Measurements from ENCODE around the gene CSF3R. TPM values are rescaled to one million over a fixed set of nuclear protein-coding genes. Genes with fewer than 3 reads are reported as not detected.

CSF3R gene
- total RNA-seq, 2 experiments from 2014 or later, result 3.7 to 4.1 TPM

DNA sequence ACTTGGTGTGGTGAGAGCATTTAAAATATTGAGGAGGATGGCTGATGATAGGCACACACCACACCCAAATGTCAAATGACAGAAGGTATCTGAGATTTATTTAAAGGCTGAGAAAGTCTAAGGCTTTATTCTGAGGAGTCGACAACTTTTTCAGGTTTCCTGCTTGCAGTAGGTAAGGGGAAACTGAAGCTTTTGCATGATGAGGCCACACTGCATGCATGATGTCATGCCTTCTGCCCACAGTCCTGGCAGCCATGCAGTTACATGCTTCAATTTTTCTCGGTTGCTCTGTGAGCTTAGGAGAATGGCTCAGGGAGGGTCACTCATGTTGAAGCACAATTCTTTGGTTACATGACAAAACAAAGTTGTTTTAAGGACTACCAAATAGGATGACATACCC, 39.4 kb downstream of the CSF3R start:
- H3K4me1 Mint-ChIP-seq (ENCODE audit: low read depth), result no peaks in the 10 kb centered on the region
- no peak for DNase-seq
- no peak for ATAC-seq (ENCODE audit: poor library complexity)
- no peaks in the 10 kb centered on the region for H3K27me3 ChIP-seq (ENCODE audit: control insufficient read depth in 1 of 2, insufficient read depth in 2 of 2, low read length in 2 of 2)
- intact Hi-C loops (cut with DNase I, micrococcal nuclease), result no loop called here
- H3K27me3 Mint-ChIP-seq, result no peaks in the 10 kb centered on the region
- ChIA-PET CTCF (interaction anchor here (1.0 kb wide), 1 partner anchor 74 kb away, joined by 3 read pairs; no protein-coding TSS in a partner anchor), POLR2A (no interaction called here)
- TF ChIP-seq CTCF (IDR thresholded peaks at IDR 0.05), result no peak
- H3K4me3 ChIP-seq (ENCODE audit: low read length), result no peak overlapping the region
- no peaks in the 10 kb centered on the region for H3K9me3 Mint-ChIP-seq
- H3K4me1 ChIP-seq (ENCODE audit: insufficient read depth, low read length), result no peaks in the 10 kb centered on the region
- no peaks in the 10 kb centered on the region for H3K9me3 ChIP-seq (ENCODE audit: control insufficient read depth in 1 of 2, insufficient read depth in 1 of 2, low read length in 2 of 2)
- no peak overlapping the region for H3K27ac ChIP-seq (ENCODE audit: low read depth in 1 of 2, low read length in 2 of 2)
- H3K4me3 Mint-ChIP-seq, result no peak overlapping the region
- H3K36me3 ChIP-seq (ENCODE audit: insufficient read depth, low read length), result no peaks in the 10 kb centered on the region
- H3K36me3 Mint-ChIP-seq (ENCODE audit: low read depth), result no peaks in the 10 kb centered on the region
- H3K27ac Mint-ChIP-seq, result no peak overlapping the region

GRCh38 chr1:36442337-36442736, 40.4 kb downstream of the CSF3R start:
- no peaks in the 10 kb centered on the region for H3K27me3 ChIP-seq (ENCODE audit: control insufficient read depth in 1 of 2, insufficient read depth in 2 of 2, low read length in 2 of 2)
- no peak for TF ChIP-seq CTCF (IDR thresholded peaks at IDR 0.05)

DNA sequence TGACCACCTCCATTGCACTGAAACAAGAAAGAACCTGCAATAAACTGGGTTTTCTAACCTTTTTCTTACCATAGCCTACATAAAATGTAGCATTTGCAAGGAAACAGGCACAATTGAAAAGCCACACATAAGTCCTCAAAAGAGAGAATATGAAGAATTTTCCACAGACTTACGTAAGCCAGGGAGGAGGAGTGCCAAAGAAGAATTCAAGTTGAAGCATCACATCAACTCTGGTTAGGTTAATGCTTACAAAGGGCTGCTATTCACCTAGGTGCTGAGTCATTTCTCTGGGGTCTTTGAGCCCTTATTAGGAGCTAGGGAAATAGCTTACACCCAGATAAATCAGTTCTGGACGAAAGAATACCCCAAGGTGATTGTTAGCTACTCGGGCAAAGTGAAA, 42.1 kb downstream of the CSF3R start:
- ChIA-PET CTCF (no interaction called here), POLR2A (no interaction called here)
- intact Hi-C loops (cut with DNase I, micrococcal nuclease), result no loop called here
- Mint-ChIP-seq H3K36me3 (ENCODE audit: low read depth) (no peaks in the 10 kb centered on the region), H3K4me1 (ENCODE audit: low read depth) (no peaks in the 10 kb centered on the region), H3K9me3 (no peaks in the 10 kb centered on the region), H3K4me3 (no peak overlapping the region), H3K27me3 (no peaks in the 10 kb centered on the region), H3K27ac (no peak overlapping the region)
- H3K27me3 ChIP-seq (ENCODE audit: control insufficient read depth in 1 of 2, insufficient read depth in 2 of 2, low read length in 2 of 2), result no peaks in the 10 kb centered on the region
- no peak for ATAC-seq (ENCODE audit: poor library complexity)
- TF ChIP-seq CTCF (IDR thresholded peaks at IDR 0.05), result no peak
- H3K36me3 ChIP-seq (ENCODE audit: insufficient read depth, low read length), result no peaks in the 10 kb centered on the region
- H3K4me3 ChIP-seq (ENCODE audit: low read length), result no peak overlapping the region
- no peaks in the 10 kb centered on the region for H3K9me3 ChIP-seq (ENCODE audit: control insufficient read depth in 1 of 2, insufficient read depth in 1 of 2, low read length in 2 of 2)
- DNase-seq, result no peak
- H3K4me1 ChIP-seq (ENCODE audit: insufficient read depth, low read length), result no peaks in the 10 kb centered on the region
- no peak overlapping the region for H3K27ac ChIP-seq (ENCODE audit: low read depth in 1 of 2, low read length in 2 of 2)

More at GRCh38 chr1:36442337-36442736, 40.4 kb downstream of the CSF3R start:
- Histone ChIP-seq H3K4me1 (ENCODE audit: insufficient read depth, low read length) (no peaks in the 10 kb centered on the region), H3K36me3 (ENCODE audit: insufficient read depth, low read length) (no peaks in the 10 kb centered on the region), H3K9me3 (ENCODE audit: control insufficient read depth in 1 of 2, insufficient read depth in 1 of 2, low read length in 2 of 2) (no peaks in the 10 kb centered on the region), H3K4me3 (ENCODE audit: low read length) (no peak overlapping the region), H3K27ac (ENCODE audit: low read depth in 1 of 2, low read length in 2 of 2) (no peak overlapping the region)
- Mint-ChIP-seq H3K36me3 (ENCODE audit: low read depth) (no peaks in the 10 kb centered on the region), H3K27ac (no peak overlapping the region), H3K4me1 (ENCODE audit: low read depth) (no peaks in the 10 kb centered on the region), H3K9me3 (no peaks in the 10 kb centered on the region), H3K27me3 (no peaks in the 10 kb centered on the region), H3K4me3 (no peak overlapping the region)
- DNase-seq (no peak), ATAC-seq (ENCODE audit: poor library complexity) (no peak)
- ChIA-PET CTCF (no interaction called here), POLR2A (no interaction called here)
- intact Hi-C loops (cut with DNase I, micrococcal nuclease), result no loop called here

All from CD4-positive, alpha-beta T cell (primary cell).